Loucy (cell line): Measurements from ENCODE around the gene CCDC107.

Source experiments
- EZH2phosphoT487 ChIP-seq: fragments of 200-600 bp; IDR thresholded peaks from 2 replicates; pipeline ENCODE4 v1.6.1; 2018; ENCODE audit warnings: antibody characterized with exemption, mild to moderate bottlenecking, moderate library complexity, borderline replicate concordance
- TF ChIP-seq, protein P1 (sequence below): fragments of 200-600 bp; sonication (generic); conservative IDR thresholded peaks from 2 replicates; pipeline ENCODE4 v1.5.1; 2014; ENCODE audit warnings: mild to moderate bottlenecking, antibody characterized with exemption, low read length

DNA sequence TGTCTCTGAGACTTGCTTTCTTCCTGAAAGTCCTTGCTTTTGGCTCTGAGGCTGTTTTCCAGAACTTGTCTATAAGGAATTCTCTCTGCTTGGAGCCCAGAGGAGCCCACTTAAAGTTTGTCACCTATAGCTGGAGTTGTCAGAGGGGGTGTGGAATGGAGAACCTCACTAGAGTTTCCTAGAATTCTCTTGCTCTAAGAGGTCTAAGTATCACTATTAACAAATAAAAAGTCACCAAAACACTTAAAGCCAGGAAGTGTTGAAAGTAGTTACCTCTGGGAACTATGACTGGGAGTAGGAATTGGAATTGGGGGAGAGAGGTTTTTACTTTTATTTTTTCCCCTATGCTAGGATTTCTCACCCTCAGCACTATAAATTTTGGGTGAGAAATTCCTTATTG lies 22.4 kb upstream of the CCDC107 start:
- TF ChIP-seq, protein P1, sequence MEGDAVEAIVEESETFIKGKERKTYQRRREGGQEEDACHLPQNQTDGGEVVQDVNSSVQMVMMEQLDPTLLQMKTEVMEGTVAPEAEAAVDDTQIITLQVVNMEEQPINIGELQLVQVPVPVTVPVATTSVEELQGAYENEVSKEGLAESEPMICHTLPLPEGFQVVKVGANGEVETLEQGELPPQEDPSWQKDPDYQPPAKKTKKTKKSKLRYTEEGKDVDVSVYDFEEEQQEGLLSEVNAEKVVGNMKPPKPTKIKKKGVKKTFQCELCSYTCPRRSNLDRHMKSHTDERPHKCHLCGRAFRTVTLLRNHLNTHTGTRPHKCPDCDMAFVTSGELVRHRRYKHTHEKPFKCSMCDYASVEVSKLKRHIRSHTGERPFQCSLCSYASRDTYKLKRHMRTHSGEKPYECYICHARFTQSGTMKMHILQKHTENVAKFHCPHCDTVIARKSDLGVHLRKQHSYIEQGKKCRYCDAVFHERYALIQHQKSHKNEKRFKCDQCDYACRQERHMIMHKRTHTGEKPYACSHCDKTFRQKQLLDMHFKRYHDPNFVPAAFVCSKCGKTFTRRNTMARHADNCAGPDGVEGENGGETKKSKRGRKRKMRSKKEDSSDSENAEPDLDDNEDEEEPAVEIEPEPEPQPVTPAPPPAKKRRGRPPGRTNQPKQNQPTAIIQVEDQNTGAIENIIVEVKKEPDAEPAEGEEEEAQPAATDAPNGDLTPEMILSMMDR, result no peak
- no peak for TF ChIP-seq EZH2phosphoT487
